VCaP (cell line): Measurements from ENCODE around the gene ABHD12B.

Experiments
- H3K27ac ChIP-seq: fragments of 450-650 bp; 2 replicates; pipeline ENCODE4 v1.5.1; 2017
- CTCF ChIP-seq: fragments of 450-650 bp; conservative IDR thresholded peaks from 2 replicates; pipeline ENCODE4 v1.5.1; 2017; ENCODE audit warnings: mild to moderate bottlenecking, moderate library complexity

The ABHD12B gene

GRCh38 chr14:50931559-50931958 lies 59.7 kb downstream of the ABHD12B start:
- no peak for TF ChIP-seq CTCF
- H3K27ac ChIP-seq = no peak overlapping the region

- no peak for TF ChIP-seq CTCF
- no peak overlapping the region for H3K27ac ChIP-seq
These were observed 60.3 kb downstream of the ABHD12B start for GRCh38 chr14:50932156-50932555.

- no peak overlapping the region for H3K27ac ChIP-seq
- TF ChIP-seq CTCF = no peak
These were observed 61.0 kb downstream of the ABHD12B start for GRCh38 chr14:50932592-50933495.

- no peak overlapping the region for H3K27ac ChIP-seq
- TF ChIP-seq CTCF = no peak
These were observed 63.5 kb downstream of the ABHD12B start for GRCh38 chr14:50935126-50936015.

GRCh38 chr14:50936016-50936340 lies 64.1 kb downstream of the ABHD12B start:
- H3K27ac ChIP-seq = no peak overlapping the region
- no peak for TF ChIP-seq CTCF

- no peak for TF ChIP-seq CTCF
These were observed 65.0 kb downstream of the ABHD12B start for GRCh38 chr14:50936882-50937281.

GRCh38 chr14:50937325-50937724 lies 65.5 kb downstream of the ABHD12B start:
- H3K27ac ChIP-seq = no peak overlapping the region

More at GRCh38 chr14:50936882-50937281, 65.0 kb downstream of the ABHD12B start:
- no peak overlapping the region for H3K27ac ChIP-seq

More at GRCh38 chr14:50937325-50937724, 65.5 kb downstream of the ABHD12B start:
- TF ChIP-seq CTCF = no peak
